D721Med (cell line): ENCODE results near the gene CDH4.
"Not testable (repeated sequence)": the region's sequence is repeated elsewhere in the genome, so short reads cannot be mapped to it uniquely, and the experiment has no call there.

Experiments
- DNase-seq: peaks from one replicate; pipeline ENCODE4 v3.0.0; 2011; ENCODE audit warnings: low spot score; ENCODE audit not compliant: insufficient read length
- FAIRE-seq: peaks from 2 replicates; lab custom pipeline; 2011; peaks lifted over from hg19 to GRCh38; lab: Jason Lieb, UNC
- CTCF ChIP-seq: IDR thresholded peaks from 2 replicates; pipeline ENCODE4 v1.5.1; 2012; ENCODE audit warnings: mild to moderate bottlenecking, control low read depth; ENCODE audit not compliant: insufficient read depth; ENCODE audit errors: missing control alignments

The CDH4 gene

GRCh38 chr20:61968036-61968810 is 716.2 kb downstream of the CDH4 start:
- no peak for TF ChIP-seq CTCF
- FAIRE-seq (no peak), DNase-seq (no peak)

- DNase-seq (no peak), FAIRE-seq (no peak)
- no peak for TF ChIP-seq CTCF
Measured at GRCh38 chr20:61968932-61969331, 716.9 kb downstream of the CDH4 start.

GRCh38 chr20:61969806-61970205 is 717.7 kb downstream of the CDH4 start:
- TF ChIP-seq CTCF, result no peak
- FAIRE-seq, result no peak
- DNase-seq, result no peak

GRCh38 chr20:61970357-61970756 is 718.3 kb downstream of the CDH4 start:
- no peak for FAIRE-seq
- no peak for TF ChIP-seq CTCF

GRCh38 chr20:61971595-61971994 is 719.5 kb downstream of the CDH4 start:
- FAIRE-seq, DNase-seq: not testable (repeated sequence)

More at GRCh38 chr20:61970357-61970756, 718.3 kb downstream of the CDH4 start:
- DNase-seq, result no peak

- FAIRE-seq, result no peak
- no peak for TF ChIP-seq CTCF
Measured at GRCh38 chr20:61972636-61973508, 720.8 kb downstream of the CDH4 start.

GRCh38 chr20:61973515-61974356 is 721.7 kb downstream of the CDH4 start:
- TF ChIP-seq CTCF, result no peak
- FAIRE-seq, result no peak
- DNase-seq, result no peak

More at GRCh38 chr20:61972636-61973508, 720.8 kb downstream of the CDH4 start:
- no peak for DNase-seq
